DMS79 (cell line): ENCODE measurements around the gene PDE9A.
A peak's percentile ranks its signal among the peaks of the same experiment; 100 is the strongest.
"Not testable (repeated sequence)": the region's sequence is repeated elsewhere in the genome, so short reads cannot be mapped to it uniquely, and the experiment has no call there.

Experiments
- DNase-seq: peaks from one replicate; lab custom pipeline; 2025; lab: John Stamatoyannopoulos, UW

PDE9A gene

DNA sequence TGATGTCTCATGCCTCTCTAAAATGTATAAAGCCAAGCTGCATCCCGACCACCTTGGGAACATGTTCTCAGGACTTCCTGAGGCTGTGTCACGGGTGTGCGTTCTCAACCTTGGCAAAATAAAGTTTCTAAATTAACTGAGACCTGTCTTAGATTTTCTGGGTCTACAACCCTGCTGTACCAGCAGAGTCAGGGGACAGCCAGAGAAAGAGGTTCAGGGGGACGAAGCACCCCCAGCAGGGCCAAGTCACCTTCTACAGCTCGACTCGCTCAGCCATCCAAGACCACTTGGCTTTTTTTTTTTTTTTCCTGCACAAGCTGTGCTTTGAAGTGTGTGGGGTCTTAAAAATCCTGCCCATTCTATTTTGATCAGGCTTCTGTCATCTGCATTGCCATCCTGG is 28.5 kb upstream of the PDE9A start:
- no peak for DNase-seq

DNA sequence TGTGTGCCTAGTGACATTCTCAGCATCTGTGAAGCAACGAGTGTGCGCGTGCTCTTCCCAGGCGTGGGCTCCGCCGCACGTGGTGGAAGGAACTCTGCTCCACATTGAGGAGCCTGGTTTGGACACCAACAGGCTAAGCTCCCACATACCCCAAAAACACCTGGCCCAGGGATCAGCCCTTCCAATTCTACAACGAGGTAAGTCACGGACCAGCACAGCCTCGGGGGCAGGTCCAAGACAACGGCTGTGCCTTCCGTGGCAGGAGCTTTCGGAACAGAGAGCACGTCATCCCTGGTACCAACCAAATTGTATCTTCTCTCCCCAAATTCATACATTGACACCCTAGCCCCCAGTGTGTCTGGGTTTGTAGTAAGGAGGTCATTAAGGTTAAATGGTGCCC is 27.2 kb upstream of the PDE9A start:
- DNase-seq, result no peak

DNA sequence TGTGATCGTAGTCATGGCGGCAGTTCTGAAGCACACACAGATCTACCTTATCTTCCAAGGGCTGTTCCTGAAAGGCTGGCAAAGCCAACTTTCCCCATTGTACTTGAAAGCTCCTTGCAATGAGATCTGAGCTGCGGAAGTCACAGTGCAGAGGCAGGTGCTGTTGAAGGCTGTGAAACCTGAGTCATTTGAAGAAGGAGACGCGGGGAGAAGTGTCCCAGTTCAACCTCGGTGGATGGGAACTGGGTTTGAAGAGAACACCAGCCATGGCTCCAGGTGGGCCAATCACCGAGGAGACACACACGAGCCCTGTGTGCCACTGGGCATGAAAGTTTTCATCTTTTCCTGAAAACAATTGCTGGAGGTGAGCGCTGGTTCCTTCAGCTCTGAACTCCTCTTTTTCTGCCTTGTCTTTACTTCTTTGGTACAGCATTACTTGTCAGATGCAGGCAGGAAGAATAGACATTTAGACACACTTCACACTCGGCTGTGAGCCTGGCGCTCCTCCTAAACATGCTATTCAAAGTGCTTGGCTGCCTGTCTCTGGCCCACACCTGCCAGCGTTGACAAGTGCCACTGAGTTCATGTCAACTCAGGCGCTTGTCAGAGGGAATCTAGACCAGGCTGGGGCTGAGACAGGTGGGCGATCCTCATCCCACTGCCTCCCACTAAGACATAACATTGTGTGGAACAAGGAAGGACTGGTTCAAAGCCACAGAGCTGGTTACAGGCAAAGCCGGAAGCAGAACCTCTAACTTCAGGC is 25.7 kb upstream of the PDE9A start:
- DNase-seq, result peak; percentile 17

DNA sequence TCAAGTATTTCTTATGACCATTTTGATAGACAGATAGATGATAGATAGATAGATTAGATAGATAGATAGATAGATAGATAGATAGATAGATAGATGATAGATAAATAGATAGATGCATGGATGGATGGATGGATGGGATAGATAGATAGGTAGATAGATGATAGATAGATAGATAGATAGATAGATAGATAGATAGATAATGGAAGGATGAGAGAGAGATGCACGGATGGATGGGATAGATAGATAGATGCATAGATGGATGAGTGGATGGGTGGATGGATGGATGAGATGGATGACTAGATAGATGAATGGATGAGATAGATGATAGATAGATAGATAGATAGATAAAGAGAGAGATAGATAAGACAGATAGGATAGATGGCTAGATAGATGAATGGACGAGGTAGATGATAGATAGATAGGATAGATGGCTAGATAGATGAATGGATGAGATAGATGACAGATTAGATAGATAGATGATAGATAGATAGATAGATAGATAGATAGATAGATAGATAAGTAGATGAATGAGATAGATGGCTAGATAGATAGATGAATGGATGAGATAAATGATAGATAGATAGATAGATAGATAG is 24.9 kb upstream of the PDE9A start:
- not testable (repeated sequence) for DNase-seq

DNA sequence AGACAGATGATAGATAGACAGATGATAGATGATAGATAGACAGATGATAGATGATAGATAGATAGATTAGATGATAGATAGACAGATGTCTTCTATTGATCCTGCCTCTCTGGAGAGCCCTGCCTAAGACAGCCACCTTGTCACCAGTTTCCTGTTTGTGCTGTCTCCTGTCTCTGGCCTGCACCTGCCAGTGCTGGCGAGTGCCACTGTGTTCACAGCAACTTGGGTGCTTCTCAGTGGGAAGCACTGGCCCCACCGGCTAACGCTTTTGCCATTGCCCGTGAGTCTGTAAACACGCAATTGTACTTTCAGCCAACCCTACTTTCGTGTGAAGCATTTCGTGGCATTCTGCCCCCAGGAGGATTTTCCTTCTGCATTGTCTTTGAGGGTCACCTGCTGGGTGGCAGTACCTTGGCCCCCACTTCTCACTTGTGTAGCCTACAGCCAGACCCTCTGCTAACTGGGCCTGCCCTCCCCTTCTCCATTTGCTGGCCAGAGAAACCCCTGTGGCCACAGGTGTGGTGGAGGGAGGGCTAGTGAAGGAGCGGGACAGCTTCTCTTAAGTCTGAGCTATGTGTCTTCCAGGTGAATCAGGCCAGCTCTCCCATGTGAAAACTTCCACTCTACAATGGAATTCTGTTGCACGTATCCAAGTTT is 23.4 kb upstream of the PDE9A start:
- no peak for DNase-seq

DNA sequence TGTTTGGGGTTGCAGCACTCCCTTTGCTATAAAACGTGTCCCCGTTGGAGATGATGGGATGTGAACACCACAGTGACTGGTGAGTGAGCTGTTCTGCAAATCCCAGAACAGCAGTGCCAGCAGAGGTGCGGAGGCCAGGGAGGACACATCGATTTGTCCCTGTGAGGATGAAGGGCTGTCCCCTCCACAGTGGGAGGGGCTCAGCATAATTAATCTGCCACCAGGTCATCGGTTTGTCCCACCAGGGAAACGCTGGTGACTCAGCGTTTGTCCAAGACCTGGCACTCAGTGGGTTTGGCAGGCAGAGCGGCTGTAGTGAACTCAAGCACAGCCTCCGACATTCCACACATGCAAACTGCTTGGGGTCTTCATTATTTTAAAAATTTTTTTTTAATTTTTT is 22.8 kb upstream of the PDE9A start:
- no peak for DNase-seq

DNA sequence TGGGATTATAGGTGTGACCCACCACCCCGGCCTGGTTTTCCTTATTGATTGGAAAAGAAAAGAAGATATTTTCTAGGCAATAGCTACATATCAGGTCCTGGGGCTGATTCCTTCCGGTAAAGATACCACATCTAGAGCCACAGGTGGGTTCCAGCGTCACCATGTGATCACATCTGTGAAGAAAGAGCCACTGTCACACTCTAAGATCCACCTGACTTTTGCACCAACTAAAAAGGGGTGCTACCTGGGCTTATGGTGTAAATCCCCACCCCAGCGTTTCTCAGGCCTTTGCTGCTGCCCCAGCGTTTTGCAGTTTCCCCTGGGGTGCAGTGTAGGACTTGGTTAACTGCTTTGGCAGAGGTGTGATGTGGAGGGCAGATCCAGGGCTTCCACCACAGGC is 22.3 kb upstream of the PDE9A start:
- no peak for DNase-seq

DNA sequence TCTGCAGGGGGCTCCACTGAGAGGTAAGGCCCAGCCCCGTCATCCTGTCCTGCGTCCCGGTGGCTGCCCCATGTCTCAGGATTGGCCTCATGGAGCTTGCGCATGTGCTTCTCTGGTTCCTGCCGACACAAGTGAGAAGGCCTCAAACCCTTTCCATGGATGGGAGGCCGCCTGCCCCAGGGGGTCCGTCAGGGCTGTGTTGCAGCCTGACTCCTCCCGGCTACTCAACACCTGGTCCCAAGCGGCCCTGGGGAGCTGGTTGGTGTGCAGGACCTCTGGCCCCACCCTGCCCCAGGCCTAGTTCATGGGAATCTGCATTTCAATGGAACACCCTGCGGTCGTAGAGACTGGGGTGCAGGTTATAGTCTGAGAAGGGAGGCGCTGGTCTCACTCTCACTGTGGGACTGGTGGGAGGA is 21.1 kb upstream of the PDE9A start:
- DNase-seq, result no peak

DNA sequence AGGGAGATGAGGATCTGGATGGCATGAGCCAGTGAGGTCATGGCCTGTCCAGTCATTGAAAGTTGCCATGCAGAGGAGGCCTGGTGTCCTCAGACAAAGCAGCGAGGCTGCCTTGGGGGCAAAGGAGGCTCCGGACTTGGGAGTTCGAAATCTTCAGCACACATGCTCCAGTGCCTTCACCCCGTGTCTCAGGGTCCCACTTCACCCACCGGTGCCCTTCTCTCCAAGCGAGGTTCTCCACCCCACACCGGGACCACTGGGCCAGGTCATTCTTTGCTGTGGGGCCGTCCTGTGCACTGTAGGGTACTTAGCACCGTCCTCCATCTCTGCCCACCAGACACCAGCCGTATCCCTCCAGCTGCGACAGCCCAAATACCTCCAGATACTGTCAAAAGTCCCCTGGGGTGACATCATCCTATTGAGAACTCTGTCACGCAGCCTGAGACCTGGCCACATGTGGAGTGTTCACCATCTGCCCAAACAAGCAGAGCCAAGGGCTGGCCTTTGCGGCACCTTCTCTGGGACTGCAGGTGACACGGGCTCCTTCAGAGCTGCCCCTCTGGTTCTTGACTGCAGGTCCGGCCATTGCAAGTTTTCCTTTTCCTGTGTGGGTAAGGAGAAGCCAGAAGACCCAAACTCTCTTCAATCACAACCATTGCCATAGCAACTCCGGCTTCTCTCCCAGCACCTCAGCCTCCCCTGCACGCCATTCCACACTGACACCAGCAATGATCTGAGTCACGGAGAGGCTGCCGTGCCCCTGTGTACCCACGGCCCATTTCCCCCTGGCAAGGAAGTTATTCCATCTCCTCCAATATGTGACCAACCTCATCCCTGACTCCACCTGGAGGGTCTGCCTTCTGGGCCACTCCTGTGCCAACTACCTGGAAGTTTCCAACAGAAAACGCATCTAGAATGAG is 20.4 kb upstream of the PDE9A start:
- DNase-seq, result no peak

DNA sequence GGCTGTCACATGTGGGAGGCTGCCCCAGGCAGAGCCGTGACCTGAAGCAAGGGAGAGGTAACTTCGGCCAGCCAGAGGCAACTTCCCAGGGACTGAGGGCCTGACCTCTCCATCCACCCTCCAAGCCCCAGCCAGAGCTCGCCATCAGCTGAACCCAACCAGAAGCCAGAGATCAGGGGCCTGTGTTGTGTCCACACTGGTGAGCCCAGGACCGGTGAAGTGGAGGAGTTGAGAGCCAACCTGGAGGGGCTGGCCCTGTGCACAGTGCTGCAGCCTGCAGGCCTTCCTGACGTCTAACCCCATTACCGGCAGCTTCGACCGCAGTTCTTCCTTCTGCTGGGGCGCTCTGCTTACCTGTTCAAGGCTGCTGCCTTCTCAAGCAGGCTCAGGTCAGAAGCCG is 19.6 kb upstream of the PDE9A start:
- DNase-seq, result no peak

DNA sequence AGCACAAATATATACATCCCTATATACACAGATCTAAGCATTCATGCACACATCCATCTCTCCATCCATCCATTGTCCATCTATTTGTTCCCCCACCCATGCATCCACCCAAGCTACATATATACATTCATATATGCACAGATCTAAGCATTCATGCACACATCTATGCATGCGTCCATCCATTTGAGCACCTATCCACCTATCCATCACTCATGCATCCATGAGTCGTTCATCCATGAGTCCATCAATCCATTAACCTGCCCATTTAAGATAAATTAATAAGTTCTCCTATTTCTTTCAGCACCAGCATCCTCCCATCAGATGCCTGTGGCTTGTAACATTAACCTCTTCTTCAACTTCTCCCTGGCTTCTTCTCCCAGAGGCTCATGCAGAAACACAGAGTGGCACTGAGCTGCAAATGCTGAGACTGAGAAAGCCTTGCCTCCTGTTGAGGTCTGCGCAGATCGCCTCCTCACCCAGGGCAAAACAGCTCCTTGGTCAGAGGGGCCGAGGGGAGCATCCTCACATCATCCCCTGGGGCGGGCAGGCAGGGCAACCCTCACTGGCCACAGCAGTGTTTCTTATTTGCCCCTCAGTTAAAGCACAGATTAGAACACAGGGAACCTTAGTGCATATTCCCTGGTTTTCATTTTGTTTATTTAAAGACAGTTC is 17.4 kb upstream of the PDE9A start:
- DNase-seq, result no peak

DNA sequence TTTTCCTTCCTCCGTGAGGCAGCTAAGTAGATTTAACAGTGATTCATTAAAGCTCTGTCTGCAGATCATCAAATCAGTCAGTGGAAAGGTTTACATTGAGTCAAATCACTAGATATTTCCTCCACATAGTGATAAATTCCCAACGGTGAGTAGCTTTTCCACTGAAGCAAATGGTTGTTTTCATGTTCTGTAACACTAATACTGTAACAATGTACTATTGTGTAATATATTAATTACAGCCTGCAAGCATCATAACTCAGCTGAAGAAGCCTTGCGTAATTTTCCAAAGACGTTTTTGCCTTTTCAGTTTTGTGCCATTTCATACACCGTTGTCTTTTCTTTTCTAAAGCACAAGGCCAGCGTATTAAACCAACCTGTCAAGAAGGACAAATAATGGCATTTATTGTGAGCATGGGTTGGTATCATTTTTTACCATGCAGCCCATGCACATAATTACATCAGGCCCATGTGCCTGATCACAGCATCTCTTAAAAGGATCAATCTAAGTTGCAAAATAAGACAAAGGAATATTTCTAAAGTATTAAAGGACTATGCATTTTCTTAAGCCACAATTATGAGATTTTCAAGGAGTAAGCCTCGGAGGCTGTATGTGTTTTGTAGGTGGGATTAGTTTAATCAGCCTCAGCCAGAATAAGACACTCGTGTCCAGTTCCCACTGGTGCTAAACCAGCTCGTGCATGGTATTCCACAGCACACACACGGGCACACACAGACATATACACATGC is 16.7 kb upstream of the PDE9A start:
- no peak for DNase-seq

DNA sequence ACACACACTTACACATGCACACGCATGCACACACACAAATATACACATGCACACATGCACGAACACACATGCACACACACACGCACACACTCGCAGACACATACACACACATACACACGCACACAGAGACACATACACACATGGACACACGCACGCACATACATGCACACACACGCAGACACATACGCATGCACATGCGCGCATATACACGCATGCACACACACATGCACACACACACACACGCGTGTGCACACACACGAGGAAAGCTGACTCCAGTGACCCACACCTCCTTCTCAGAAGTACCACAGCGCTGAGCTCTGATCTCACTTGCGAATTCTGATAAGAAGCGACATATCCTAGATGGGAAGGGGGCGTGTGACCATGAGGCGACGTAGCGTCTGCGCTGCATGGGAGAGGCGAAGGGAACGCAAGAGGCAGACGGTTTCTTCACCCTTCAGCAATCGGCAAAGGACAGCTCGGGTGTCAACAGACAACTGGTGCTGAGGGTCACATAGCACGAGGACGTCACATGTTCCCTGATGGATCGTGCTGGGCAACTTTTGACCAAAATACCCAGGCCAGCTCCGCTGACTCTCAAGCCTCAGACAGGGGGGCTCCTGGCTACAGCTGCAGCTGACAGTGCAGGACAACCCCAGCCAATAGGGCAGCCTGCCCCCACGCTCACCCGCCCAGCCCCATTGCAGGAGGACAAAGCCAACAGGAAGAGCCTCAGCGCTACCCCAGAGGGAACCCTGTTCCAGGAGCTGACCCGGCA is 16.0 kb upstream of the PDE9A start:
- DNase-seq, result no peak

DNA sequence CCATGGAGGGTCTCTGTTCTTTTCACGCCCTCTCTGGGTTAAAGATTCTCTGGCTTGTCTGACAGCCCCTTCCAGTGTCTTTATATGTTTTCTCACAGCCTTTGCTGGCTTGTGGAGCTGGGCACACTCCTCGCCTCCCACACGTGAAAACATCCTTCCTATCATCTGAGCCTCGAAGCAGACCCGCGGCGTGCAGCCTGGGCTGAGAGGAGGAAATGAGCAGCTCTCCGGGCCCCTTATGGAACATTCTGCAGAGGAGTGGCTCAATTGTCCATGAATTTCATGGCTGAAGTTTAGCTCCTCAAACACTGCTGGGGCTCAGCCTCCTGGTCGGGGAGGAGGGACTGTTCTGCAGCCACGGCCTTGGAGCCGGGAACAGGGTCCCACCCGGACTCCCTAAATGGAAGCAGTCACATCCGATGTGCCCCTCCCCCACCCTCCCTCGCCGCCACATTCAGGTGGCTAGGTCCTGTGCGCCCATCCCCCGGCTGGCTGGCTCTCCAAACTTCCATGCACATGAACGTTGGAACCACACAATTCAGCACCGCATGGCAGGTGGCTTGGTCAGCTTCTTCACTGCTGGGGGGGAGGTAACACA is 15.1 kb upstream of the PDE9A start:
- no peak for DNase-seq

DNA sequence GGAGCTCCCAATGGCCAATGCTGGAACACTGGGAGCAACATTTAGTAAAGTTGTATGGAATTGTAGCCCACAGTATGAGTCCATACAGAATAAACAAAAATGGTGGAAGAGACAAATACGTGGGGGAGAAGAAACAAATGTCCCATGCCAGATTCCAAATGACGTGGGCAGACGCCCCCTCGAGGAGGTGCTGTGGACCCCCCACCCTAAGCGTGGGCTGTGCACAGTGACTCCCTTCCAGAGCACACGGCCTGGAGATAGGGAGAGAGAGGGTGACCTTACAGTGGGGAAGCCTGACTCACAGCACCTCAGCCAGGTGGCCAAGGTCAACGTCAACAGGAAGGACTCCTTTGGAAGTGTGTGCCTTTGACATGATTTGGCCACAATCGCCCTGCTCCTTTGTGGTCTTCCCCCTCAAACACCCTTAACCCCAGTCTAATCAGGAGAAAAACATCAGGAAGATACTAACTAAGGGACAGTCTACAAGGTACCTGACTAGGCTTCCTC is 13.7 kb upstream of the PDE9A start:
- no peak for DNase-seq

DNA sequence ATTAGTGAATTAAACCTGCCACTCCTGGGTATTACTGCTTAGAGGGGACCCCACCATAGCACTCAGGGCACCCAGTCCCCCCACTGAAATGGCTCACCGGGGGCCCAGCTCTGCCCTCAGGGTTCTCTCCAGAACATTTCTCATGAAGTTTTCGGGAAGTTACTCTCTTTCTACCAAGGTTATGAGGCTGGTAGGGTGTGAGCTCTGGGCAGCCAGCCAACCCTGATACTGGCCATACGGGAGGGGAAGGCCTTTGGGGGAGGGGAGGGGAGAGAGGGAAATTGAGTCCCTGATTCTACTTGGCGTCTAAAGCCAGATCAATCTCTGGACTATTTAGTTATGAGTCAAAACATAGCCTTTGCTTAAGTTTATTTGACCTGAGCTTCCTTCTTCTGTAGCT is 12.9 kb upstream of the PDE9A start:
- no peak for DNase-seq

DNA sequence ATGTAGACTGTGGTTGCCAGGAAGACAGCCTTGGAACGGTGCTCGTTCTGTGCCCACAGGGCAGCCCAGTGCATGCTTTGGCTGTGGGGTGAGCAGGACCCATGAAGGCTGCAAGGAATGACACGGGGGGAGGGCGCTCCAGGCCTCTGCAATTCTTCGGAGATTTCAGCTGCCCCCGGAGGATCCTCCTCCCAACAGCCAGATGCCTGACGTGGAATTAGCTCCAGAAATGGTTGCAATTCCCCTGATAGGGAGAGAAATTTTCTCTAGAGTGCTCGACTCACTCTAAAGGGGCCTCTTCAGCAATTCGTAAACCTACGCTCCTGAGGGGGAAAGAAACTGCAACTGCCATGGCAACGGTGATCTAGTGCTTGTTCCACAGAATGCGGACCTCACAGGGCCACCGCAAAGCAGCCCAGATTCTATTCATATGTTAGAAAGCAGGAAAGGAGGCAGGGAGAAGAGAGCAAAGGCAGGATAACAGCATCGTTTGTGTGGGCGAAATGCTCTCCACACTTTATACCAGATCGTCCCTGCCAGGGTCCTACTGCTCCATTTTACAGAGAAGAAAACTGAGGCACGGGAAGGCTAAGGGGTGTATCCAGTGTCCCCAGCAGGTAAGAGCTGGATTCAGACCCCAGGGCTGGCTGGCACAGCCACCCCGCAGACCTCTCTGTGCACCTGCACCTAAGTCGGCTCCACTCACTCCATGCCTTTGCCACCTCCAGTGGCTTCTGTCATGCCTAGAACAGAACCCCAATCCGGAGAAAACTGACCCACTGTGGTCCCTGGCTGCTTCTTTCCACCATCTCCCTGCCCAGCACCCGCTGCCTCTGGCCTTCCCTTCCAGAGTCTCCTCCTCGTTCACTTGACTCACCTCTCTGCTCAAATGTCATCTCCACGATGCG is 11.9 kb upstream of the PDE9A start:
- DNase-seq, result peak; percentile 45

DNA sequence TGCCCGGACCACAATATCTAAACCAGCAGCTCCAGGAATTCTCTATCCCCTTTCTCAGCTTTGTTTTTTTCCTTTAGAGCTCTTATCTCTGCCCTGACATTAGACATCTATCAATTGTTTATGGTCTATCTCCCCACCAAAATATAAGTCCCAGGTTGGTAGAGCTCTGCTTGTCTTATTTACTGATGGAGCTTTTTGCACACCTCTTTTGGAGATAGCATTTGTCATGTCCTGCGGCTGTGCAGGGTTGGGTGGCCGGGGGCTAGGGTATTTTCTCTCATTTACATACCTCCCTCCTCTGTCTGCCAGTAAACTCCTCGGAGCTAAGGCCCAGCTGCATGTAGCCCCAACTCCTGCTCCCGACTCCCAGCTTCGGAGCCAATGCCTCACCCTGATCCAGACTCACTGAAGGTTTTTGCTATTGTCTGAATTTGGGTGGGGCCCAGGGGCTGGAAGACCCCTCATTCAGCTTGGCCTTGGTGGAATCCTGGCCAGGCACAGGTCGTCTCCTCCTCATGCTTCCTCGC is 11.1 kb upstream of the PDE9A start:
- no peak for DNase-seq
